ENCODE results near the gene CLDN22.

GRCh38 chr4:183321516-183321915 lies 1.4 kb upstream of the CLDN22 start:
- TF ChIP-seq CTCF (IDR thresholded peaks at IDR 0.05), result no peak
- no peak for TF ChIP-seq POLR2A (IDR thresholded peaks at IDR 0.05)
